ENCODE results near the gene PIK3C3.
"Not testable (repeated sequence)": the region's sequence is repeated elsewhere in the genome, so short reads cannot be mapped to it uniquely, and the experiment has no call there.

The PIK3C3 gene

DNA sequence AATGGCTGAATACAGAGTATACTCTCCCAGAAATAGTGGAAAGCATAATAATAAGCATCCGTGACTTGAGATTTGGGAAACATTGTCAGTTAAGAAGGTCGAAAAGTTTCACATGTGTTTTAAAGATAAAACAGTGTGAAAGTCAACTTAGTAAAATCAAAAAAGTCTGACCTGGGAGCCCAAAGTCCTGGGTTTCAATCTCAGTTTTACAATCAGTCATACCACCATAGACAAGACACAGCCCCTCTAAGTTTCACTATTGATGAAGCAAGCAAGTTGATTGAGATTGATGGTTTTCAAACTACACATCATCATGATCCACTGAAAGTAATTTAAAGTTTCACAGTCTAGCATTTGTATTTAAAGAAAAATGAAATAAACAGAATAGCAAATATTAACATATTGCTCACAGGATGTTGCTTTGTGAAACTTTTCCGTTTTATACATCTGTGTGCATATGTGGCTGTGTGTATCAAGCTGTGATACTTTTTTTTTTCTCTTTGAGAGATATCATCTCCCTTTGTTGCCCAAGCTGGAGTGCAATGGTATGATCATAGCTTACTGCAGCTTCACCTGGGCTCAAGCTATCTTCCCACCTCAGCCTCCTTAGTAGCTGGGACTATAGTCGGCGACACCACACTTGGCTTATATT, 71.1 kb downstream of the PIK3C3 start:
- no peak for DNase-seq

DNA sequence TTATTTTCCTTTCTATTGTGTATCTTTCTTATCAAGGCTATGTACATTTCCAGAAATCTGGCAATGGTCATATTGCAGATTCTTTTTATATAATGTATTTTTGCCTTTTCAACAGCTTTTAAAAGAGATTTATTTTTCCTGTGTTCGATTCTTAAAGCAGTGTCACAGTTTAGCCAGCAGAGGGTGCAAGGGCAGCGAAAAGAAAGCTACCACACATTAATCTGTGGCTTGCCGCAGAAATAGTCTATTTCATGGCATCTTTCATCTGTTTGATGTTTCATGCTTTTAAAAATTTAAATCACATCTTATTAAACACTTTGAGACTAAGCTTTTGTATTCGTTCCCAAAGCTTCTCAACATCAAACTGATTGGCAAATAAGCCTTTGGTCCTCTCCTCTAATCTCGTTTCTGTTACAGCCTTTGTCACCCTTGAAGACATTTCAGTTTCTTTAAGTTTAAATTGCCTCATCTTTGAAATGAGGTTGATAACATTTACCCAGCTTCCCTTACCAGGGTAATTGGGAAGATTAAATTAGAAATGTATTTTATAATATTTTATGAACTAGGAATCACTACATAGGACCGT, 73.3 kb downstream of the PIK3C3 start:
- no peak for DNase-seq

DNA sequence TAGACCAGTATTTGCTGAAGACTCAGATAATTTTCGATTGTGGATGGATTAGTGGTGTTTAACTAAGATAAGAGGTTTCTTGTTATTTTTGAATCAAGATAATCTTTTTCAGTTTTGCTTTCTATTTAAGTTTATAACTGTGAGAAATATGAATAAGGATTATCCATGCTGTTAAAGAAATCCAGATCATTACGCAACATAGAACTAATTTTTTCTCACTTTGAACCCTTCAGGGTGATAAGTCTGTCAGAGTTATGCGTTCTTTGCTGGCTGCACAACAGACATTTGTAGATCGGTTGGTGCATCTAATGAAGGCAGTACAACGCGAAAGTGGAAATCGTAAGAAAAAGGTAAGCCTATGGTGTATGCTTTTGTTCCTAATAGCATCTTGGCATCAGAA, 74.1 kb downstream of the PIK3C3 start:
- DNase-seq: no peak

DNA sequence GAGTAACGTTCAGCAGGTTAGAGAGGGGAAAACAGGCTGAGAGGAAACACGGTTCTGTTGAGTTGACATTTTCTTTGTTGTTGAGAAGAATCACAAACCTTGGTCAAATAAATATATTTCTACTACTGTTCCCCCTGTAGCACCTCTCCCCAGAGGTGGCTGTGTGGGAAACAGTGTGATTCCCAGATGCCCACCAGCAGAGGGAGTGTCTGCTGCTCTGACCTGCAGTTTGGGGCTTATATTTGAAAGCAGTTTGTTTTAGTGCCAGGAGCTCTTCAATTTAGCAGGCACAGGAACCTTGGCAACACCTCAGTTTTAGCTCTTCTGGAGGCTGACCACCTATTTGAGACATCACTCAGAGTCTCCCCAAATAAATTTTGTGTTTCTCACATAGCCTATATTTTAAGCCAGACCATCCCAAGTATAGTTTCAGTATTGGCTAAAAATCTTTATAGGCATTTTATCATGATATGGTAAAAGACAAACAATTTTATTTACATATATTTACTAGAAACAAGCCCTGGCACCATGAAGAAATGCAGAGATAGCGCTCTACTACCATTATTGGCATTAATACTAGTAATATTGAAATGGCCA, 75.7 kb downstream of the PIK3C3 start:
- DNase-seq: peak; percentile 76

DNA sequence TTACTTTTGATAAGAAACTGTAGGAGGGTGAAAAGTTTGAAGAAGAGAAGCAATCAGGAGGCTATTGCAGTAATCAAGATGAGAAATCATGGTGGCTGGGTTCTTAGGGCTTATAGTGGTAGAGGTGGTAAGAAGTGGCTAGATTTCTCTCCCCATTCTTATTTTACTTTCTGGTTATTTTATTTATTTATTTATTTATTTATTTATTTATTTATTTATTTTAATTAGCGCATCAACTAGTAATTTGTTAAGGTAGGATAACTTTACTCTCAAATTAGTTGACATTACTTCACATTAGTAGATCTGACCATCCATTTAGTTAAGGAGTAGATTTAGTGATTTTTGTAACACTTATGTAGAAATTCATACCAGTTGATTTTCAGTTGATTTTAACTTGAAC, 77.4 kb downstream of the PIK3C3 start:
- DNase-seq: no peak

DNA sequence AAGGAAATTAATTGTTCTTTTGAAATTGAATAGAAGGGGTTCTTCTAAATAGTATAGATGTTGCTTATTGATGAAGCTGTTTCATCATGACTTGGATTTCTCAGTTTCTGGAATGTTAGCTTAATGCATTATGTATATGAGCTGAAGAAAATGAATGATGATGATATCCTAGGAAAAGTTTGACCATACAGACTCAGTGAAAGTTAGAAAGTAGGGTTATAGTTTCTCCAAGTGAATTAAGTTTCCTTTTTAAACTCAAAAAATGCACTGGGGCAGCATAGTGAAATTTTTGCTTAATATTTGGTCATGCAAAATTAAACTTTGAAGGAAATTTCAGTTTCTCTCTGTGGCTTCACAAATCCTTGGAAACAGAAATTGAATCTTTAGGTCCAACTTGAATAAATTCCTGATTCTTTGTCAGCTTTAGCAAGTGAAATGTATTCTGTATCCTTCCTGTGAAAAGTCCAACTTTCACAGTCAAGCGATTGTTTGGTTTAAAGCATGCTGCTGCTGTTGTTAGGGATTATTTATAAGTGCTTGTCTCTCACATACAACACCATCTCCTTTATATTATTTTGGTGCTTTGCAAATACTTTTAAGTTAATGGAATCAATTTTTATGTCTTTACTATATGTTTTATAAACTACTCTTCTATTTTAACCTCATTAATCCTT, 78.2 kb downstream of the PIK3C3 start:
- DNase-seq: no peak

DNA sequence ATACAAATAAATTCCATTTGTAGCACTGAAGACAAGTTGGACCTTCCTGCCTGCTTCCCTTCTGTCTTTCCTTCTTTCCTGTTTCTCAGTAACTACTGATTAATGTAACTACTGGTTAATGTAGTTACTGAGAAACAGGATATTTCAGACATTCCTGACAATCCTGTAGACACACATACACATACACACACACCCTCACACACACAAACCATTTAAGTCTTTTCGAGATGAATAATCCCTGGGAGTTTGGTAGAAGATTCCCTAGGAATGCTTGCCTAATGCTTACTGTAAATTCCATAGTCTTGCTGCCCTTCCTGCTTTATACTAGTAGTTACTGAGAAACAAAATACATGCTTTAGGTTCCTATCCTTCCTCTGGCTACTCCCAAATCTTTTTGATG, 83.9 kb downstream of the PIK3C3 start:
- peak; percentile 54 for DNase-seq

DNA sequence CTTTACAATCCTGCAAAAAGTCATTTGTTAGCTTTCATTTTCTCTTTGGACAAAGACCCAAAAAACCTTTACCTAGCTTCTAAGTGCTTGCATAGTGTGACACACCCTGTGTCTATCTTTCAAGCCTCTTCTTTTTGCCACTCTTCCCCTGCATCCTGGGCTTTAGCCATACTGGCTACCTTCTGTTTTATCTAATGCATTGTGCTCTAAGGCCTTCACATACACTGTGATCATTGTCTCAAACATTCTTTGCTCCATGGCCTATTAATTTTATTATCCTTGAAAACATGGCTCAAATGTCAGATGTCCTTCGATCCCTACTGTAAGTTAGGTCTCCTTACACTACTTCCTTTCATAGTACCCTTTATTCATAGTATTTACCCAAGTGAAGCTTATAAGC, 84.4 kb downstream of the PIK3C3 start:
- DNase-seq: no peak

DNA sequence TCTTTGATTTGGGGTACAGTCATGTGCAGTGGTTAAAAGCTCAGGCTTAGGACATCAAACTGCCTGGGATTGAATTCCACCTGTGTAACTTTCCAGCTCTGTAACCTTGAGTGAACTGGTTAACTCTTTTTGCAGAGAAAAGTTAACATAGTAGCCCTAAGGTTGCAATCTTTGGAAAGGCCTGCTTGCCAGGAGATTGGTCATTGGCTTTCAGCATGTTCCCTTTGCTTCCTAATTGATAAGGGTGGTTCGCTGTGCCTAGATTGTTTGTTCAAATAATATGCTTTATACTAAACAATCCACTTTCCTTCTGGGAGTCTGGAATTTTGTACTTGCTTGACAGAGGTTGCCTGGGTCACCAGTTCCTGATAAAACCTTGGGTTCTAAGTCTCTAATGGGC, 86.8 kb downstream of the PIK3C3 start:
- DNase-seq: no peak

DNA sequence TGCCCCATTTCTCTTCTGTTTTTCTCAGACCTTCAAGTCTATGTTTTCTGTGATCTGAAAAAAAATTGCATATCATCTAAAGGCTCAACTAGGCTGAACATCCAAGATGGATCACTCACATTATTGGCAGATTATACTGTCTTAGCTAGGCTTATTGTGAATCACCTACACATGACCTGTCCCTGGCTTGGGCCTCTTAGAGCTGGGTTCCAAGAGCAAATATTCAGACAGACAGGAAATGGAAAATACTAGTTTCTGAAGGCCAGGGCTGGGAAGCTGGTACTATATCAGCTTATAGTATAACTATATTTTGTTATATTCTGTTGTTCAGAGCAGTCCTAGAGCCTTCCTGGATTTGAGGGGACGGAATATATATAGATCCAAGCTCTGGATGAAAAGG, 90.3 kb downstream of the PIK3C3 start:
- no peak for DNase-seq

DNA sequence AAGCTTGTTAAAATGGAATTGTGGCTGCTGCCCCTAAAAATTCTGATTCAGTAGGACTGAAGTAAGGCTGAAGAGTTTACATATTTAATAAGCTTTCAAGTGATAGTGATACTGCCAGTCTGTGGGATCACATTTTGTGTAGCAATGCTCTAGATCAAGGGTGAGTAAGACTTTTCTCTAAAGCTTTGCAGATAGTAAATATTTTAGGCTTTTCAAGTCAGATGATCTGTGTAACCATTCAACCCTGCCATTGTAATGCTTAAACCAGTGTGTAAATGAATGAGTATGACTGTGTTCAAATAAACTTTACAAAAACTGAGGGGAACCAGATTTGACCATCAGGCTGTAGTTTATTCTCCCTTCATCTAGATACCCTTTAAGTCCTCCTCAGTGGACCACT, 92.7 kb downstream of the PIK3C3 start:
- no peak for DNase-seq

DNA sequence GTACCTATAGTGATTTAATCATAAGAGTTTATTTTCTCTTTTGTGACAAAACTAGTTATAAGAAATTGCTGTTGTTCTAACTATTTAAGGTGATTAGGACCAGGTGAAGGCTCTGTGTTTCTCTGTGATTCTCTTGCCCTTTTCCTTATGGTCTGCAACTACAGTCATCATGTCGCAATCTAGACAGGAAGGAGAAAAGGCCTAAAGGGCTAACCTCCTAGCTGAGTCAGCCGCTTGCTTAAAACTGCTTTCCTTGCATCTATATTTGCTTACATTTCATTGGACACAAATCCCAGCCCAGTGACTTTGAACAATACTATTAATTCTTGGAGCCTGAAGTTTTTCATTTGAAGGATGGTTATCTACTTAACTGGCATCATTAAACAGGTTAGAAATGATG, 93.1 kb downstream of the PIK3C3 start:
- no peak for DNase-seq

DNA sequence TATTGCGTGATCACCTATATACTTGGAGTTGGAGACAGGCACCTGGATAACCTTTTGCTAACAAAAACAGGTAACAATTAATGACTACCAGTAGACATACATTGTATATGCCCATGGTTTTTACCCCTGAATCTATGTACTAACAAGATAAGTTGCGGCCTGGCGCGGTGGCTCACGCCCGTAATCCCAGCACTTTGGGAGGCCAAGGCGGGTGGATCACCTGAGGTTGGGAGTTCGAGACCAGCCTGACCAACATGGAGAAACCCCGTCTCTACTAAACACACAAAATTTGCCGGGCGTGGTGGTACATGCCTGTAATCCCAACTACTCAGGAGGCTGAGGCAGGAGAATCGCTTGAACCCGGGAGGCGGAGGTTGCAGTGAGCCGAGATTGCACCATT, 94.5 kb downstream of the PIK3C3 start:
- not testable (repeated sequence) for DNase-seq

DNA sequence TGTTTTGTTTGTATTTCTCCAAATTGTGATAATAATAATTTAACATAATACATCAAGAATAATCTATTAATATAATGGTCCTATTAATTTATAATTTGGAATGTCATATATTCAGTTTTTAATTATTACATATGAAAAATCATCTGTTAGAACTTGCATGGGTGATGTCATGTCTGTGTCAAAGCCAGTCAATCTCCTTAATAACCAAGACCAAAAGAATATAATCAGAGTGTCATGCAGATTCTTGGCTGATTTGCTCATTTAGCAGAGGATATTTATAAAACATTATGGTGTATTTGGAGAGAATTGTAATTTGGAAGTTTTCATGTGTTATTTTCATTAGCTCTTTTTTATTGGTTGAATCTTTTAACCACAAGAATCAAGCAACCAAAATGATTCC, 96.4 kb downstream of the PIK3C3 start:
- DNase-seq: no peak

DNA sequence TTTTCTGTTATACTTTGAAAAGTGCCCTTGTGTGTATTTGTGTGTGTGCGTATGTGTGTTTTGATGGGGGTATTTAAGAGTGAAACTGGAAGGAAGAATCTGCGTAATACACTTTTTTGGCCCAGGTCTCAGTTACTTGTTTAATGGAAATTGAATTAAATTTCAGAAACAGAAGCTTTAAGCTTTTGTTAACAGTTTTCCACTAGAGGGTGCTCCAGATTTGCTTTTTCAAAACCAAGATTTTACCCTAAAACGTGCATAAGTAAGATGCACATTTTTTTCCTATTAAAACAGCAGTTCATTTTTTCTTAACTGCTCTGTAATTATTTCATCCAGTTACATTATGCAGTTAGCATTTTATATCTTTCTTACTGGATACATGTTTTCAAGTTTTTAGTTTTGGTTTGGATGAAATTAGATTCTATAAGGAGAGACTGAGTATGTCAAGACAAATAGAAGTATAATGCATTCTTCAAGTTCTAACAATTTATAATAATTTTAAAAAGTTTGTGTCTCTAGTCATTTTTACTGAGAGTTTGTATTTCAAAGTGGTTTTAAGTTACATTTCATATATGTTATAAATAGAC, 97.2 kb downstream of the PIK3C3 start:
- DNase-seq: no peak

DNA sequence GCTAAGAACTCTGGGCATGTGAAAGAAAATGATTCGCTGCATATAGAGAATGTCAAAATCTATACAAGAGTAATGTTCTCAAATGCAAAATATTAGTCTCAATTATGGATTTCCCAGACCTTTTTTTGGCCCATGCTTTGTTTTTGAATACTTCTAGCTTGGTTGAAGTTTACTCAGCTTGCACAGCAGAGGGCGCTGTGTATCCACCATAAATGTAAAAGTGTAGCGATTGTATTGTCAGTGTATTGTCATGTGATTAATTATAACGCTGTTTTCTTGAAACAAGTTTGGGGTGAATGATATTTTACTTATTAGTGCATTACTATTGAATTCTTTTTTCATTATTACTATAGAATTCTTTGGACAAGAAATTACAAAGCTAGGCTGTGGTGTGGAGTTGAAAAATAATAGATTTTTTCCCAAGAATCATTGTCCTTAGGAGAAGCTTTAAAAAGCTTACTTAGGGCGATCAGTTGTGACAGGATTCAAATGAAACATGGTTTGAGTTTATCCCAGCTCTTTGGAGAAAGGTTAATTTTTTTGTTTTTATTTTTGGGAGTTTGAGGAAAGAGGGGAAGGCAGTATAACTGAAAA, 98.3 kb downstream of the PIK3C3 start:
- DNase-seq: no peak

DNA sequence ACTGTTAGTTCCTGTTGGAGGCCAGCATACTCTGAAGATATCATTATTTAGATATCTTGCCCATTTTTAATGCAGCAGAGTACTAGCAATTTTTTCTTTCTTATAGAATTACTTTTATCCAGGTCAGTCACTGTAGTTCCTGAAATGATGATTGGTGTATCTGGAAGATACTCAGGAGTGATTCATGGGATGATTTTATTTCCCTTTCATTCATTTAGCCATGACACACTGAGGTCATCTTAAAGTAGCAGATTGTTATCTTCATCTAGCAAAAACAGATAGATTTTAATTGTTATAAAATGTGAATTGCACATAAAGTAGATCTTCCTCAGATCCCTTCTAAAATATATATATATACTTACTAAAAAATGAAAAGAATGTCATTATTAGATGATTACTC, 109.1 kb downstream of the PIK3C3 start:
- no peak for DNase-seq

DNA sequence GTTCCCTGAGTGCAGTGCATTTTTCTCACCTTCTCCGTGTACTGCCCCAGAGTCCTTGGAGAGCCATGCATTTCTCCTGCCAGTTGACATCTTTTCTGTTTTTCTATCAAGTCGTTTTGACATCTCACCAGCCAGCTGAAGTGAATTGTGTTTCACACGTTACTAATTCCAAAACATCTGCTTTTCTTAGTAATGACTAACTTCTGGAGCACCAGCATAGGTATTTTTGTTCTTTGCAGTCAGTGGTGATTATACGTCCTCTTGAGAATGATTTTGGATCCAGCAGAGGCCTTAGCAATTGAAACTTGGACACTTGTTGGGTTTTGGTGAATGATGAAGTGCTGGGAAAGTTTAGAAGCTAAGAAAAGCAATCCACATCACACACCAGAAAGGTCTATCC, 112.5 kb downstream of the PIK3C3 start:
- DNase-seq: no peak

DNA sequence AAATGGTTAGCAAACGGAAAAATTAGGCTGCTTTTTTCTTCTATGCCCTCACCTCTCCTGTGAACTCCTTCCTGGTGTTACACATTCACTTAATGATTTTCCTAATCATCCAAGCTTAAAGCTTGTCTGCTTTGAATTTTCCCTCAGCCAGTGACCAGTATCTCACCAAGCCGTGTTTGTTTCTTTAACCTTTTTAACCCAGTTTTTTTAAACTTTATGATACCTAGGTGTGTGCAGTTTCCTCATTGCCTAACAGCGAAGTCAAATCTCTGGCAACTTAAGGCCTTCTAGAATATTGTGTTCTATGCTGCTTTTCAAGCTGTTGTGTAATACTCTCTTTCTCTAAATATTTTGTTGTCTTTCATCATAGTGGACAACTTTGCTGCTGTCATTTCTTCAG, 113.0 kb downstream of the PIK3C3 start:
- no peak for DNase-seq

DNA sequence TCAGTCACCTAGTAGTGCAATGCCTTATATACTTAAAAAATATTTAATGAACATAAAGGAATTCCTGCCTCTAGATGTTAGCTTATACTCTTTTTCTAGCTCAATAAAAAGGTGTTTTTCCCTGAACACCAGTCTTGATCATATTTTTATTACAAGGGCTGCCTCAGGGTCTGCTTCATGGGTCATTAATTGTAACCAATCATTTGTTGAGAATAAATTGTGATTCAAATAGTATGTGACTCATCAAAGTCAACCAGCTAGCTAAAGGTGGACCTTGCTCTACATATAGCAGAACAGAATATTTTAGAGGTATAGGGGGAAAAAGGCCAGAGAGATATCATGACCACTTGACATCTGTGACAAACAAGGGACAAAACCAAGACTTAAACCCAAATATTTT, 114.0 kb downstream of the PIK3C3 start:
- DNase-seq: no peak

DNA sequence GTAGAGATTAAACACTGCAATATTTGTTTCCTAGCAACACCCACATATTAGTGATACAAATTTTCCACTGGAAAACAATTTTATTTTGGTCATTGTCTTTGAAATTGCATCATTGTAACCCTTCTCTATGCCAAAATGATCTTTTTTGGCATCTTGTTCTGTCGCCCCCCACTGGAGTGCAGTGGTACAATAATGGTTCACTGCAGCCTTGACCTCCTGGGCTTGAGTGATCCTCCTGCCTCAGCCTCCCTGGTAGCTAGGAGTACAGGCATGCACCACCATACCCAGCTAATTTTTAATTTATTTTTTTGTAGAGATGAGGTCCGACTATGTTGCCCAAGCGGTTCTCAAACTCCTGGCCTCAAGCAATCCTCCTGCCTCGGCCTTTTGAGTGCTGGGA, 117.4 kb downstream of the PIK3C3 start:
- DNase-seq: no peak

DNA sequence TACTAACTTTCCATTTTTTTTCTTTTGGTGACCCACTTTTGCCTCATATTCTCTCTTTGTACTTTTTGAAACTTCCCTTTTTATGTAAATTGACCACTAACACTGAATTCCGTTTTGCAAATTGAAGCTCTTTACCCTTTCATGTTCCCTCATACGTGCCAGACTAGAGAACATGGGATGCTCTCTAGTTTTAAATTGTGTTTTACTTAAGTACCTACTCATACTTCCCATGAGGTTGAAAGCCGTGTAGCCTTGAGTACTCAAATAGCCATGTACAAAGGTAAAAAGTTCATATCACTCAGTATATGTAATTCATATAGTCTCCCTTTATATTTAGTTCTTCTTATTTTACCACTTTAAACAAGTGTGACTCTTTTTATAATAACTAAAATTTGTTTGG, 119.7 kb downstream of the PIK3C3 start:
- DNase-seq: no peak

DNA sequence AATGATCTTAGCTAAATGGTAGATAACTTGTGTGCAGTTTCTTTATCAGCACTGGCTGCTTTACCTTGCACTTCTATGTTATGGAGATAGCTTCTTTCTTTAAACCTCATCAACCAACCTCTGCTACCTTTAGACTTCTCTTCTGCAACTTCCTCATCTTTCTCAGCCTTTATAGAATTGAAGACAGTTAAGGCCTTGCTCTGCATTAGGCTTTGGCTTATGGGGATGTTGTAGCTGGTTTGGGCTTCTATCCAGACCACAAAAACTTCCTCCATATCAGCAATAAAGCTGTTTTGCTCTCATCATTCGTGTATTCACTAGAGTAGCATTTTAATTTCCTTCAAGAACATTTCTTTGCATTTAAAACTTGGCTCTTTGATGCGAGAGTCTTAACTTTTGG, 123.7 kb downstream of the PIK3C3 start:
- no peak for DNase-seq

DNA sequence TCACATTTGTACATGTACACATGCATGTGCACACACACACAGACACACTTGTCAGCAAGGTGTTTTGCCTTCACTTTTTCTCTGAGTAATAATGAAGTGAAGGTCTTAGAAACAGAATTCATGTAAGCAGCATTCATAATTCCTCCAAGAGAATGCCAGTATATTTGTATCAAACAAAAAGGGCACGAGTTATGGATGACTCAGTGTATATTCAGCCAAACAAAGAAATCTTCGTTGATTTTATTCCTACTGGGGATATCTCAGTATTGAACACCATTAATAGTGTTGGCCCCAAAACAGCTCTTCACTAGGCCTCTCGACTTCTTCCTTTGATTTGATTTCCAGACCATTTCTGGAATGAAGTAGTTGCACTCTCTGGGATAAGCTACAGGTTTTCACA, 125.3 kb downstream of the PIK3C3 start:
- DNase-seq: no peak

Data from islet precursor cell (in vitro differentiated cells).